ENCODE measurements around the gene HSDL1. TPM values are rescaled to one million over a fixed set of nuclear protein-coding genes. Genes with fewer than 3 reads are reported as not detected.

The HSDL1 gene
- total RNA-seq, 2 donors from 2014 or later = 6.3 to 8.0 TPM

DNA sequence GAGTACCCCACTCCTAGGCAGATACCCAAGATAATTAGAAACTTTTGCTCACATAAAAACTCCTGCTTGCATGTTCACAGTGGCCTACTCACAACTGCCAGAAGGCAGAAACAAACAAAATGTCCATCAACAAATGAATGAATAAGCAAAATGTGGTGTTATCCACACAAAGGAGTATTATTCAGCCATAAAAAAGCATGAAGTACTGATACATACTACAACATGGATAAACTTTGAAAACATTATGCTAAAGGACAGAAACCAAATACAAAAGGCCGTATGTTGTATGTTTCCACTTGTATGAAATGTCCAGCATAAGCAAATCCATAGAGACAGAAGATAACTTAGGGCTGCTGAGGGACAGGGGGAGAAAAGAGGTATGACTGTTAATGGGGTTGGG, 1.9 kb downstream of the HSDL1 start:
- H3K27ac ChIP-seq = no peak overlapping the region
- peaks cover 9% of the 10 kb centered on the region for H3K4me1 ChIP-seq
- DNase-seq = no peak
- TF ChIP-seq POLR2A (IDR thresholded peaks at IDR 0.05) = no peak
- TF ChIP-seq, protein P1, sequence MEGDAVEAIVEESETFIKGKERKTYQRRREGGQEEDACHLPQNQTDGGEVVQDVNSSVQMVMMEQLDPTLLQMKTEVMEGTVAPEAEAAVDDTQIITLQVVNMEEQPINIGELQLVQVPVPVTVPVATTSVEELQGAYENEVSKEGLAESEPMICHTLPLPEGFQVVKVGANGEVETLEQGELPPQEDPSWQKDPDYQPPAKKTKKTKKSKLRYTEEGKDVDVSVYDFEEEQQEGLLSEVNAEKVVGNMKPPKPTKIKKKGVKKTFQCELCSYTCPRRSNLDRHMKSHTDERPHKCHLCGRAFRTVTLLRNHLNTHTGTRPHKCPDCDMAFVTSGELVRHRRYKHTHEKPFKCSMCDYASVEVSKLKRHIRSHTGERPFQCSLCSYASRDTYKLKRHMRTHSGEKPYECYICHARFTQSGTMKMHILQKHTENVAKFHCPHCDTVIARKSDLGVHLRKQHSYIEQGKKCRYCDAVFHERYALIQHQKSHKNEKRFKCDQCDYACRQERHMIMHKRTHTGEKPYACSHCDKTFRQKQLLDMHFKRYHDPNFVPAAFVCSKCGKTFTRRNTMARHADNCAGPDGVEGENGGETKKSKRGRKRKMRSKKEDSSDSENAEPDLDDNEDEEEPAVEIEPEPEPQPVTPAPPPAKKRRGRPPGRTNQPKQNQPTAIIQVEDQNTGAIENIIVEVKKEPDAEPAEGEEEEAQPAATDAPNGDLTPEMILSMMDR (IDR thresholded peaks at IDR 0.05) = no peak
- no peak overlapping the region for H3K4me3 ChIP-seq
- no peaks in the 10 kb centered on the region for H3K36me3 ChIP-seq (replicated peaks in 1 of 2; ENCODE audit: insufficient read depth in 1 of 2, low read depth in 2 of 2)
- no peaks in the 10 kb centered on the region for H3K27me3 ChIP-seq
- H3K9me3 ChIP-seq = no peaks in the 10 kb centered on the region
- WGBS, 2 donors = 95 to 100% methylated on average over 1 of the region's 1 CpG
- no peak for ATAC-seq
- intact Hi-C loops (cut with DNase I) = no loop called here

DNA sequence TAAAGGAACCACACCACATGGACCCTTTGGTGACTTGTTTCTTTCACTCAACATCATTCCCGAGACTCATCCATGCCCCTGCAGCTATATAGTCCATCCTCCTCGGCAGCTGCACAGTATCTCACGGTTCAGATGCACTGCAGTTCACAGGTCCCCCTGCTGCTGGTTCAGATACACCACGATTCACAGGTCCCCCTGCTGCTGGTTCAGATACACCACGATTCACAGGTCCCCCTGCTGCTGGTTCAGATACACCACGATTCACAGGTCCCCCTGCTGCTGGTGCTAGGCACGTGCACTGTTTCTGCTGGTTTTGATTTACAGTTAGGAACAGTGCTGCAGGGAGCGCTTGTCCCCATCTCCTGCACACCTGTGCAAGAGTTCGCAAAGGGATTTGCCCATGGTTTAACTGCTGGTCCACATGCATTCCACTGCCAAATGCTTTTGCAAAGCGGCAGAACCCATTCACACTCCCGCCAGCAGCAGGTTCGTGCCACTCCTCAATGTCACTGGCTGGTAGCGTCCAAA, 3.8 kb downstream of the HSDL1 start:
- H3K27ac ChIP-seq = no peak overlapping the region
- intact Hi-C loops (cut with DNase I) = no loop called here
- no peaks in the 10 kb centered on the region for H3K9me3 ChIP-seq
- H3K36me3 ChIP-seq (replicated peaks in 1 of 2; ENCODE audit: insufficient read depth in 1 of 2, low read depth in 2 of 2) = no peaks in the 10 kb centered on the region
- DNase-seq = no peak
- H3K4me3 ChIP-seq = no peak overlapping the region
- H3K27me3 ChIP-seq = no peaks in the 10 kb centered on the region
- peaks cover 9% of the 10 kb centered on the region for H3K4me1 ChIP-seq
- no peak for ATAC-seq
- 71 to 74% methylated on average over 11 to 13 of the region's 13 CpGs for WGBS, 2 donors
- TF ChIP-seq, protein P1 (IDR thresholded peaks at IDR 0.05) = no peak
- no peak for TF ChIP-seq POLR2A (IDR thresholded peaks at IDR 0.05)

DNA sequence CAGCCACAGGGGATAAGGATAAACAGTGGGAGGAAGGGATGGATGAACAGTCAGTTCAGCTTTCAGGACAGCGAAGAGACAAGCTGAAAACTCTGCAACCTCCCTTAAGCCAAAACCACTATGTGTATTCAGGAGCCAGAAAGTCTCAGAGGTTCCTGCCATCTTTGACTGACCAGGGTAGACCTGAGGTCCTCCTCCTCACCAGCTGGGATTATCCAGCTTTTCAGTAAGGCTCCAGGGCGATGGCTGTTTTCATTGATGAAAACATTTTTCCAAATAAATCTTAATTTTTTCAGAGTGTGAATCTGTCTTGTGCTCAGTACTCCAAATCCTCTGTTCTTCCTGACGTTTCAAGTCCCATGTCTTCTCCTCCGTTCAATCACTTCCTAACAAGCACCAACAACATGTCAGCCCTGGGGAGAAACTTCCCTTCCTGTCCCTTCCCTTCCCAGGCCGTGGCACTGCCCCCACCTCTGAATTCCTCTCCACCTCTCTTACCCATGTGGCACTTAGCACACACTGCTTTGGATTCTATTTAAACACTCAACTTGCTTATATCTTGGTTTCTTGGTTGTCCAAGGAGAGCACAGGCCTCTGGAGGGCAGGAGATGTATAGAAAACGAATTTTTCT, 5.2 kb downstream of the HSDL1 start:
- intact Hi-C loops (cut with DNase I) = no loop called here
- no peak for DNase-seq
- ATAC-seq = no peak
- Histone ChIP-seq H3K9me3 (no peaks in the 10 kb centered on the region), H3K4me3 (no peak overlapping the region), H3K4me1 (peaks cover 9% of the 10 kb centered on the region), H3K36me3 (replicated peaks in 1 of 2; ENCODE audit: insufficient read depth in 1 of 2, low read depth in 2 of 2) (no peaks in the 10 kb centered on the region), H3K27ac (no peak overlapping the region), H3K27me3 (no peaks in the 10 kb centered on the region)
- TF ChIP-seq, protein P1 (IDR thresholded peaks at IDR 0.05) = no peak
- TF ChIP-seq POLR2A (IDR thresholded peaks at IDR 0.05) = no peak
- 70% methylated on average over 6 of the region's 6 CpGs for WGBS, 2 donors

GRCh38 chr16:84138824-84139627, 6.0 kb downstream of the HSDL1 start:
- 71 to 76% methylated on average over 14 of the region's 14 CpGs for WGBS, 2 donors
- Histone ChIP-seq H3K27ac (no peak overlapping the region), H3K4me1 (peaks cover 6% of the 10 kb centered on the region), H3K36me3 (replicated peaks in 1 of 2; ENCODE audit: insufficient read depth in 1 of 2, low read depth in 2 of 2) (no peaks in the 10 kb centered on the region), H3K9me3 (no peaks in the 10 kb centered on the region), H3K4me3 (no peak overlapping the region), H3K27me3 (no peaks in the 10 kb centered on the region)
- no peak for DNase-seq
- TF ChIP-seq, protein P1 (IDR thresholded peaks at IDR 0.05) = no peak
- no peak for TF ChIP-seq POLR2A (IDR thresholded peaks at IDR 0.05)
- intact Hi-C loops (cut with DNase I) = no loop called here
- ATAC-seq = no peak

Measured in body of pancreas (tissue), 4 donors.